DMS153 (cell line): Measurements from ENCODE around the gene CSTPP1.
A peak's percentile ranks its signal among the peaks of the same experiment; 100 is the strongest.
"Not testable (repeated sequence)": the region's sequence is repeated elsewhere in the genome, so short reads cannot be mapped to it uniquely, and the experiment has no call there.

Source experiments
- DNase-seq: peaks from one replicate; lab custom pipeline; 2025; lab: John Stamatoyannopoulos, UW

The CSTPP1 gene

GRCh38 chr11:46912526-46913150, 23.9 kb upstream of the CSTPP1 start:
- DNase-seq = peak; percentile 91

- DNase-seq = no peak
Measured at GRCh38 chr11:46913484-46913883, 23.1 kb upstream of the CSTPP1 start.

GRCh38 chr11:46914363-46914762, 22.2 kb upstream of the CSTPP1 start:
- DNase-seq = no peak

GRCh38 chr11:46914910-46915309, 21.7 kb upstream of the CSTPP1 start:
- DNase-seq = no peak

GRCh38 chr11:46916286-46917108, 20.1 kb upstream of the CSTPP1 start:
- no peak for DNase-seq

- DNase-seq = no peak
Measured at GRCh38 chr11:46917109-46917761, 19.3 kb upstream of the CSTPP1 start.

- no peak for DNase-seq
Measured at GRCh38 chr11:46917762-46918082, 18.8 kb upstream of the CSTPP1 start.

GRCh38 chr11:46918083-46918787, 18.3 kb upstream of the CSTPP1 start, which contains the start of gene LRP4:
TSS of gene LRP4 (minus strand) at chr11:46918550. CDS start at chr11:46918379, 171 bp downstream.
- no peak for DNase-seq

- no peak for DNase-seq
Measured at GRCh38 chr11:46918788-46919513, 17.6 kb upstream of the CSTPP1 start.

- DNase-seq = no peak
Measured at GRCh38 chr11:46920755-46921154, 15.8 kb upstream of the CSTPP1 start.

- not testable (repeated sequence) for DNase-seq
Measured at GRCh38 chr11:46927928-46928327, 8.6 kb upstream of the CSTPP1 start.

GRCh38 chr11:46928701-46929100, 7.9 kb upstream of the CSTPP1 start:
- not testable (repeated sequence) for DNase-seq

- DNase-seq = peak; percentile 82
Measured at GRCh38 chr11:46930089-46930488, 6.5 kb upstream of the CSTPP1 start.

- DNase-seq = no peak
Measured at GRCh38 chr11:46942172-46942571, 5.6 kb downstream of the CSTPP1 start.

GRCh38 chr11:46944356-46945075, 8.0 kb downstream of the CSTPP1 start:
- DNase-seq = no peak

GRCh38 chr11:46947399-46948077, 11.0 kb downstream of the CSTPP1 start:
- DNase-seq = peak; percentile 20

GRCh38 chr11:46948378-46949131, 12.0 kb downstream of the CSTPP1 start:
- DNase-seq = peak; percentile 78

GRCh38 chr11:46949297-46949696, 12.7 kb downstream of the CSTPP1 start:
- DNase-seq = no peak

GRCh38 chr11:46951864-46952263, 15.3 kb downstream of the CSTPP1 start:
- no peak for DNase-seq

- no peak for DNase-seq
Measured at GRCh38 chr11:46952553-46952952, 16.0 kb downstream of the CSTPP1 start.
